ENCODE data around the gene ELMO1. TPM values are rescaled to one million over a fixed set of nuclear protein-coding genes. Genes with fewer than 3 reads are reported as not detected.

ELMO1 gene
- total RNA-seq, 1 donor from 2014 or later: 66.1 TPM

DNA sequence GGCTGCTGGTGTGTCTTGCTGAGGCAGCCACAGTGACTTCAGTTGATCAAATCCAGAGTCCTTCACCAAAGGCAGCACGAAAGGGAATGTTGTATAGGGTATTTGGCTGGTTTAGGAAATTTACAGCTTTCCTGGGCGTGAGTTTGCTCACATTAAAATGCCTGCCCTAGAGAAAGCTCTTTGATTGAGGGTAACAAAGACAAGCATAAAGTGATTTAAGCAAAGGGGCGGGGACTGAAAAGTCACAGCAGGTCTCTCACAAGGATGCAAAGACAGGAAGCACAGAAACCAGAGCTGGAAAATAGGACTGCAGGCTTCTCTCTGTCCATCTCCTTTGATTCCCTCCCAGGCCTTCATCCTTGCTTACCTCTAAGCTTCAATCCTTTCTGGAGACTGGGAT is 139.2 kb downstream of the ELMO1 start:
- Mint-ChIP-seq H3K27ac (no peak overlapping the region), H3K27me3 (no peaks in the 10 kb centered on the region), H3K4me3 (ENCODE audit: low read depth) (no peak overlapping the region), H3K9me3 (ENCODE audit: low read depth) (no peaks in the 10 kb centered on the region), H3K4me1 (ENCODE audit: low read depth) (peaks cover 5% of the 10 kb centered on the region), H3K36me3 (ENCODE audit: insufficient read depth) (peaks cover 8% of the 10 kb centered on the region)
- TF ChIP-seq, protein P1, sequence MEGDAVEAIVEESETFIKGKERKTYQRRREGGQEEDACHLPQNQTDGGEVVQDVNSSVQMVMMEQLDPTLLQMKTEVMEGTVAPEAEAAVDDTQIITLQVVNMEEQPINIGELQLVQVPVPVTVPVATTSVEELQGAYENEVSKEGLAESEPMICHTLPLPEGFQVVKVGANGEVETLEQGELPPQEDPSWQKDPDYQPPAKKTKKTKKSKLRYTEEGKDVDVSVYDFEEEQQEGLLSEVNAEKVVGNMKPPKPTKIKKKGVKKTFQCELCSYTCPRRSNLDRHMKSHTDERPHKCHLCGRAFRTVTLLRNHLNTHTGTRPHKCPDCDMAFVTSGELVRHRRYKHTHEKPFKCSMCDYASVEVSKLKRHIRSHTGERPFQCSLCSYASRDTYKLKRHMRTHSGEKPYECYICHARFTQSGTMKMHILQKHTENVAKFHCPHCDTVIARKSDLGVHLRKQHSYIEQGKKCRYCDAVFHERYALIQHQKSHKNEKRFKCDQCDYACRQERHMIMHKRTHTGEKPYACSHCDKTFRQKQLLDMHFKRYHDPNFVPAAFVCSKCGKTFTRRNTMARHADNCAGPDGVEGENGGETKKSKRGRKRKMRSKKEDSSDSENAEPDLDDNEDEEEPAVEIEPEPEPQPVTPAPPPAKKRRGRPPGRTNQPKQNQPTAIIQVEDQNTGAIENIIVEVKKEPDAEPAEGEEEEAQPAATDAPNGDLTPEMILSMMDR (IDR thresholded peaks at IDR 0.05; ENCODE audit: unreplicated experiment): no peak
- DNase-seq (ENCODE audit: low spot score, unreplicated experiment): no peak

GRCh38 chr7:37304921-37305320 is 143.7 kb downstream of the ELMO1 start:
- Mint-ChIP-seq H3K4me1 (ENCODE audit: low read depth) (no peaks in the 10 kb centered on the region), H3K4me3 (ENCODE audit: low read depth) (no peak overlapping the region), H3K36me3 (ENCODE audit: insufficient read depth) (peaks cover 24% of the 10 kb centered on the region), H3K27ac (no peak overlapping the region), H3K9me3 (ENCODE audit: low read depth) (peaks cover 3% of the 10 kb centered on the region), H3K27me3 (no peaks in the 10 kb centered on the region)
- DNase-seq (ENCODE audit: low spot score, unreplicated experiment): no peak
- TF ChIP-seq, protein P1 (IDR thresholded peaks at IDR 0.05; ENCODE audit: unreplicated experiment): no peak

DNA sequence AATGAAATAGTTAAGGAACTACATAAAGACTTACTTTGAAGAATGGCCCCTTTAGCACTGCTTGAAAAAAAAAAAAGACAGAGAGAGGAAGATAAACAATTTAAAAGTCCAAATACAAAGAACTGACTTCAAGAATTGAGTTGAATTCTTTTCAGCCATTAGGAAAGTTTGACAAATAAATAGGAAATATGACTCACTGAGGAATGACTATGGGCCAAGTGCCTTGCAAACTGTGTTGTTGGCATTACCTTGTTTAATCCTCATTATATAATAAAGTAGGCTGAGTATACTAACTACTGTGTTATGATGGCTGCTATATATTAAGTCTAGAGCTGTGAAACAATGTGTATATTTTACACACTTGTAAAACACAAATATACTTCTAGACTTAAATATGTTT is 151.1 kb downstream of the ELMO1 start:
- TF ChIP-seq, protein P1 (IDR thresholded peaks at IDR 0.05; ENCODE audit: unreplicated experiment): no peak
- Mint-ChIP-seq H3K9me3 (ENCODE audit: low read depth) (peaks cover 3% of the 10 kb centered on the region), H3K36me3 (ENCODE audit: insufficient read depth) (peaks cover 19% of the 10 kb centered on the region), H3K4me1 (ENCODE audit: low read depth) (no peaks in the 10 kb centered on the region), H3K27me3 (no peaks in the 10 kb centered on the region), H3K27ac (no peak overlapping the region), H3K4me3 (ENCODE audit: low read depth) (no peak overlapping the region)
- DNase-seq (ENCODE audit: low spot score, unreplicated experiment): no peak

- TF ChIP-seq, protein P1 (IDR thresholded peaks at IDR 0.05; ENCODE audit: unreplicated experiment): no peak
- no peaks in the 10 kb centered on the region for H3K27me3 Mint-ChIP-seq
- no peak overlapping the region for H3K27ac Mint-ChIP-seq
- H3K4me3 Mint-ChIP-seq (ENCODE audit: low read depth): no peak overlapping the region
- no peak for DNase-seq (ENCODE audit: low spot score, unreplicated experiment)
- H3K9me3 Mint-ChIP-seq (ENCODE audit: low read depth): no peaks in the 10 kb centered on the region
- H3K36me3 Mint-ChIP-seq (ENCODE audit: insufficient read depth): peaks cover 15% of the 10 kb centered on the region
- H3K4me1 Mint-ChIP-seq (ENCODE audit: low read depth): no peaks in the 10 kb centered on the region
These were observed 153.3 kb downstream of the ELMO1 start for GRCh38 chr7:37295401-37295800.

- TF ChIP-seq, protein P1 (IDR thresholded peaks at IDR 0.05; ENCODE audit: unreplicated experiment): no peak
- peaks cover 14% of the 10 kb centered on the region for H3K36me3 Mint-ChIP-seq (ENCODE audit: insufficient read depth)
- no peaks in the 10 kb centered on the region for H3K9me3 Mint-ChIP-seq (ENCODE audit: low read depth)
- no peaks in the 10 kb centered on the region for H3K27me3 Mint-ChIP-seq
- peaks cover 3% of the 10 kb centered on the region for H3K4me1 Mint-ChIP-seq (ENCODE audit: low read depth)
- H3K4me3 Mint-ChIP-seq (ENCODE audit: low read depth): no peak overlapping the region
- no peak for DNase-seq (ENCODE audit: low spot score, unreplicated experiment)
- no peak overlapping the region for H3K27ac Mint-ChIP-seq
These were observed 157.9 kb downstream of the ELMO1 start for GRCh38 chr7:37290731-37291130.
